Measurements from ENCODE around the gene PAN2. TPM values are rescaled to one million over a fixed set of nuclear protein-coding genes. Genes with fewer than 3 reads are reported as not detected.
"Not testable (repeated sequence)": the region's sequence is repeated elsewhere in the genome, so short reads cannot be mapped to it uniquely, and the experiment has no call there.

Gene PAN2
- total RNA-seq, 1 experiment from 2014 or later = 15.3 TPM

DNA sequence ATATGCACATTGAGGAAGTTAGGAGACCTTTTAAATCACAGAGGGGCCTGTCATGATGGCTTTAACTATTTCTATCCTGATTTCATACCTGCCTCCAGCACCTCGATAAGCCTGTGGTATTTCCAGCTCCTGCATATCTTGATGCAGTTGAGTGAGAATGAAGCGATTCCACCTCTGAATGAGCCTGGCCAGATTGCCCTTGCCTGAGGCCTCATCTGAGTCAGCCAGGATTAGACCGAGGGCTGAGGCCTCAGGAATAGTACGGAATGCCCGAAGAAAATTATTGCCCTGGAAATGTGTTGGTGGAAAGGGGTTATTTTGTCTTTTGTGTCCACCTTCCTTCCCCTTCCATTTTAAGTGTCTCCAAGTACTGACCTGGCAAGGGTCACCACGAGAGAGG is 9.6 kb downstream of the PAN2 start:
- H4K20me1 ChIP-seq (ENCODE audit: low read length) = no peaks in the 10 kb centered on the region
- no peak overlapping the region for H3K27ac ChIP-seq (ENCODE audit: low read length)
- no peak for TF ChIP-seq CTCF (conservative IDR thresholded peaks at IDR 0.05; ENCODE audit: low read depth, low read length)
- TF ChIP-seq EZH2 (IDR thresholded peaks at IDR 0.05; ENCODE audit: low read length, unreplicated experiment) = no peak
- no peak for TF ChIP-seq EZH2phosphoT487 (IDR thresholded peaks at IDR 0.05; ENCODE audit: borderline replicate concordance, low read length)
- 0 out of 2 replicates have a peak, but pooled peaks cover 2% of the 10 kb centered on the region for H3K36me3 ChIP-seq (ENCODE audit: low read depth, low read length)
- BruUV-seq (replicated peaks) = no TSS peak
- no peaks in the 10 kb centered on the region for H3K9me2 ChIP-seq (replicated peaks; ENCODE audit: low read length)
- H3K4me3 ChIP-seq (ENCODE audit: low read length) = no peak overlapping the region
- H3K9ac ChIP-seq (ENCODE audit: low read length) = no peak overlapping the region
- H3K4me2 ChIP-seq (ENCODE audit: low read length) = no peak overlapping the region
- H2AFZ ChIP-seq (ENCODE audit: low read length) = no peak overlapping the region
- H3K4me1 ChIP-seq (ENCODE audit: insufficient read depth, low read length) = peaks cover 10% of the 10 kb centered on the region; the same call in 1 of the 2 replicates
- ATAC-seq (no peak), DNase-seq (no peak)
- POLR2A ChIA-PET (ENCODE audit: unreplicated experiment) = no interaction called here
- intact Hi-C loops (cut with micrococcal nuclease) = no loop called here
- H3K79me2 ChIP-seq (ENCODE audit: low read length) = no peaks in the 10 kb centered on the region
- no peaks in the 10 kb centered on the region for H3K27me3 ChIP-seq (ENCODE audit: low read length)
- no peaks in the 10 kb centered on the region for H3F3A ChIP-seq (ENCODE audit: low read length, unreplicated experiment)
- CTCF ChIA-PET = no interaction called here
- H3K9me3 ChIP-seq (ENCODE audit: low read length) = no peaks in the 10 kb centered on the region

- H3K36me3 ChIP-seq (ENCODE audit: low read depth, low read length); H3K9me3 ChIP-seq (ENCODE audit: low read length); H3K27me3 ChIP-seq (ENCODE audit: low read length); H4K20me1 ChIP-seq (ENCODE audit: low read length); H3K4me1 ChIP-seq (ENCODE audit: insufficient read depth, low read length); H3F3A ChIP-seq (ENCODE audit: low read length, unreplicated experiment); H3K79me2 ChIP-seq (ENCODE audit: low read length); H3K4me3 ChIP-seq (ENCODE audit: low read length); CTCF ChIA-PET; H3K9me2 ChIP-seq (replicated peaks; ENCODE audit: low read length); ATAC-seq; intact Hi-C loops (cut with micrococcal nuclease); H3K4me2 ChIP-seq (ENCODE audit: low read length); POLR2A ChIA-PET (ENCODE audit: unreplicated experiment); BruUV-seq (replicated peaks); DNase-seq; H2AFZ ChIP-seq (ENCODE audit: low read length); H3K27ac ChIP-seq (ENCODE audit: low read length); H3K9ac ChIP-seq (ENCODE audit: low read length): not testable (repeated sequence)
Observed at GRCh38 chr12:56321610-56322009, 12.2 kb downstream of the PAN2 start.

- H3K9ac ChIP-seq (ENCODE audit: low read length) = no peak overlapping the region
- H3K79me2 ChIP-seq (ENCODE audit: low read length) = no peaks in the 10 kb centered on the region
- BruUV-seq (replicated peaks) = no TSS peak
- ATAC-seq = no peak
- no peak overlapping the region for H2AFZ ChIP-seq (ENCODE audit: low read length)
- ChIA-PET POLR2A (ENCODE audit: unreplicated experiment) (no interaction called here), CTCF (no interaction called here)
- 0 out of 2 replicates have a peak, but pooled peaks cover 6% of the 10 kb centered on the region for H3K4me1 ChIP-seq (ENCODE audit: insufficient read depth, low read length)
- H3K27ac ChIP-seq (ENCODE audit: low read length) = no peak overlapping the region
- intact Hi-C loops (cut with micrococcal nuclease) = no loop called here
- TF ChIP-seq EZH2 (IDR thresholded peaks at IDR 0.05; ENCODE audit: low read length, unreplicated experiment) (no peak), CTCF (conservative IDR thresholded peaks at IDR 0.05; ENCODE audit: low read depth, low read length) (no peak), EZH2phosphoT487 (IDR thresholded peaks at IDR 0.05; ENCODE audit: borderline replicate concordance, low read length) (no peak)
- no peak overlapping the region for H3K4me2 ChIP-seq (ENCODE audit: low read length)
- no peak overlapping the region for H3K4me3 ChIP-seq (ENCODE audit: low read length)
- no peaks in the 10 kb centered on the region for H4K20me1 ChIP-seq (ENCODE audit: low read length)
- no peaks in the 10 kb centered on the region for H3F3A ChIP-seq (ENCODE audit: low read length, unreplicated experiment)
- no peaks in the 10 kb centered on the region for H3K27me3 ChIP-seq (ENCODE audit: low read length)
- peak; percentile 36 for DNase-seq
- no peaks in the 10 kb centered on the region for H3K9me3 ChIP-seq (ENCODE audit: low read length)
- H3K9me2 ChIP-seq (replicated peaks; ENCODE audit: low read length) = no peaks in the 10 kb centered on the region
- 0 out of 2 replicates have a peak, but pooled peaks cover 2% of the 10 kb centered on the region for H3K36me3 ChIP-seq (ENCODE audit: low read depth, low read length)
Observed at GRCh38 chr12:56321027-56321426, 12.8 kb downstream of the PAN2 start.

Data from PC-3 (cell line).